ENCODE measurements around the gene PCLO. TPM values are rescaled to one million over a fixed set of nuclear protein-coding genes. Genes with fewer than 3 reads are reported as not detected.

PCLO gene
- total and polyA plus RNA-seq, 4 donors = 0.04 to 1.1 (median 0.48) TPM

DNA sequence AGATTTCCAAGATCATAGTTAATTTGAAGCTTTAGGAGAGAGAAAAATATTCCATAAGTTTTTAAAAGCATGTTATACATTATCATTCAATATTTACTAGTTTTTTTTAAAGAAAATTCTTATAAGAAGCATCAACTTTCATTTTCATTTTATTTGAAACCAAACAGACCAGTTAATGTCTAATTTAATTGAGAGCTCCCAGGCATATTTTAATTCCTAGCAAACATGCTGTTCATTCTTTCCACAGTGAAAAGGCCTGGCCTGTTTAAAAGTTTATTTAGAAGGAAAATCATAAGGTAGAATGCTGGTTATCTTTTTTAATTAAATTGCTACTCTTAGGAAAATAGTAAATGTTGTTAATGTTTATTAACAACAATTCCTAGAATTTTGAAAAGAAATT lies 324.4 kb downstream of the PCLO start:
- Histone ChIP-seq H3K27ac (ENCODE audit: low read depth in 1 of 2, low read length in 2 of 2) (no peak overlapping the region), H3K27me3 (ENCODE audit: control insufficient read depth in 4 of 4, insufficient read depth in 4 of 4, low read length in 3 of 4) (peaks cover 0 to 3% (median 0%) of the 10 kb centered on the region in 4 donors)

DNA sequence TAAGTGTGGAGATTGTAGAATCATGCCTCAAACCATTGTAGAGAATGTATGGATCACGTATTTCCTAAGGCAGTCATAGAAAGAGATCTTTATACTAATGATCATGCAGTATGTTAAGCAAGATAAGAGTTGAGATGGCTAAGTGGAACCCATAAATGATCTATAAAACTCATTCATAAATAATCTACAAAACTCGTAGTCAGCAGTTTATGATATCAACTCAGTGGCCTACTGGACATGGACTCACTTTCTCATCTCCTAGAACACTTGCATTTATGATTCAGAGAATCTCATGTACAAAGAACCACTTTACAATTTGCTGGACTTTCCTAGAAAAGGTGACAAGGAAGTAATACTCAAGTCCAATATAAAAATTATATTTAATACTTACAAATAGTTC lies 339.6 kb downstream of the PCLO start:
- TF ChIP-seq TAF1 (conservative IDR thresholded peaks at IDR 0.05) (no peak), RXRA (IDR thresholded peaks at IDR 0.05) (no peak), NR2F2 (IDR thresholded peaks at IDR 0.05) (no peak), EGR1 (IDR thresholded peaks at IDR 0.05; ENCODE audit: low read depth in 2 of 2) (no peak), RAD21 (IDR thresholded peaks at IDR 0.05) (no peak)
- TF ChIP-seq, protein P1, sequence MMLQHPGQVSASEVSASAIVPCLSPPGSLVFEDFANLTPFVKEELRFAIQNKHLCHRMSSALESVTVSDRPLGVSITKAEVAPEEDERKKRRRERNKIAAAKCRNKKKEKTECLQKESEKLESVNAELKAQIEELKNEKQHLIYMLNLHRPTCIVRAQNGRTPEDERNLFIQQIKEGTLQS (IDR thresholded peaks at IDR 0.05) = no peak
- TF ChIP-seq, protein P2, sequence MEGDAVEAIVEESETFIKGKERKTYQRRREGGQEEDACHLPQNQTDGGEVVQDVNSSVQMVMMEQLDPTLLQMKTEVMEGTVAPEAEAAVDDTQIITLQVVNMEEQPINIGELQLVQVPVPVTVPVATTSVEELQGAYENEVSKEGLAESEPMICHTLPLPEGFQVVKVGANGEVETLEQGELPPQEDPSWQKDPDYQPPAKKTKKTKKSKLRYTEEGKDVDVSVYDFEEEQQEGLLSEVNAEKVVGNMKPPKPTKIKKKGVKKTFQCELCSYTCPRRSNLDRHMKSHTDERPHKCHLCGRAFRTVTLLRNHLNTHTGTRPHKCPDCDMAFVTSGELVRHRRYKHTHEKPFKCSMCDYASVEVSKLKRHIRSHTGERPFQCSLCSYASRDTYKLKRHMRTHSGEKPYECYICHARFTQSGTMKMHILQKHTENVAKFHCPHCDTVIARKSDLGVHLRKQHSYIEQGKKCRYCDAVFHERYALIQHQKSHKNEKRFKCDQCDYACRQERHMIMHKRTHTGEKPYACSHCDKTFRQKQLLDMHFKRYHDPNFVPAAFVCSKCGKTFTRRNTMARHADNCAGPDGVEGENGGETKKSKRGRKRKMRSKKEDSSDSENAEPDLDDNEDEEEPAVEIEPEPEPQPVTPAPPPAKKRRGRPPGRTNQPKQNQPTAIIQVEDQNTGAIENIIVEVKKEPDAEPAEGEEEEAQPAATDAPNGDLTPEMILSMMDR (IDR thresholded peaks at IDR 0.05; ENCODE audit: low read depth, low read length, missing input control) = no peak
- TF ChIP-seq, protein P3, sequence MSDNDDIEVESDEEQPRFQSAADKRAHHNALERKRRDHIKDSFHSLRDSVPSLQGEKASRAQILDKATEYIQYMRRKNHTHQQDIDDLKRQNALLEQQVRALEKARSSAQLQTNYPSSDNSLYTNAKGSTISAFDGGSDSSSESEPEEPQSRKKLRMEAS (IDR thresholded peaks at IDR 0.05) = no peak
- TF ChIP-seq, protein P4, sequence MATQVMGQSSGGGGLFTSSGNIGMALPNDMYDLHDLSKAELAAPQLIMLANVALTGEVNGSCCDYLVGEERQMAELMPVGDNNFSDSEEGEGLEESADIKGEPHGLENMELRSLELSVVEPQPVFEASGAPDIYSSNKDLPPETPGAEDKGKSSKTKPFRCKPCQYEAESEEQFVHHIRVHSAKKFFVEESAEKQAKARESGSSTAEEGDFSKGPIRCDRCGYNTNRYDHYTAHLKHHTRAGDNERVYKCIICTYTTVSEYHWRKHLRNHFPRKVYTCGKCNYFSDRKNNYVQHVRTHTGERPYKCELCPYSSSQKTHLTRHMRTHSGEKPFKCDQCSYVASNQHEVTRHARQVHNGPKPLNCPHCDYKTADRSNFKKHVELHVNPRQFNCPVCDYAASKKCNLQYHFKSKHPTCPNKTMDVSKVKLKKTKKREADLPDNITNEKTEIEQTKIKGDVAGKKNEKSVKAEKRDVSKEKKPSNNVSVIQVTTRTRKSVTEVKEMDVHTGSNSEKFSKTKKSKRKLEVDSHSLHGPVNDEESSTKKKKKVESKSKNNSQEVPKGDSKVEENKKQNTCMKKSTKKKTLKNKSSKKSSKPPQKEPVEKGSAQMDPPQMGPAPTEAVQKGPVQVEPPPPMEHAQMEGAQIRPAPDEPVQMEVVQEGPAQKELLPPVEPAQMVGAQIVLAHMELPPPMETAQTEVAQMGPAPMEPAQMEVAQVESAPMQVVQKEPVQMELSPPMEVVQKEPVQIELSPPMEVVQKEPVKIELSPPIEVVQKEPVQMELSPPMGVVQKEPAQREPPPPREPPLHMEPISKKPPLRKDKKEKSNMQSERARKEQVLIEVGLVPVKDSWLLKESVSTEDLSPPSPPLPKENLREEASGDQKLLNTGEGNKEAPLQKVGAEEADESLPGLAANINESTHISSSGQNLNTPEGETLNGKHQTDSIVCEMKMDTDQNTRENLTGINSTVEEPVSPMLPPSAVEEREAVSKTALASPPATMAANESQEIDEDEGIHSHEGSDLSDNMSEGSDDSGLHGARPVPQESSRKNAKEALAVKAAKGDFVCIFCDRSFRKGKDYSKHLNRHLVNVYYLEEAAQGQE (IDR thresholded peaks at IDR 0.05) = no peak
- Histone ChIP-seq H3K4me1 (ENCODE audit: control insufficient read depth in 4 of 4, insufficient read depth in 4 of 4, low read length in 3 of 4) (no peaks in the 10 kb centered on the region), H3K36me3 (ENCODE audit: control insufficient read depth in 4 of 4, insufficient read depth in 3 of 4, low read depth in 1 of 4, low read length in 3 of 4) (no peaks in the 10 kb centered on the region), H3K27me3 (ENCODE audit: control insufficient read depth in 4 of 4, insufficient read depth in 4 of 4, low read length in 3 of 4) (no peaks in the 10 kb centered on the region), H3K9me3 (ENCODE audit: control insufficient read depth in 4 of 4, low read length in 3 of 4) (no peaks in the 10 kb centered on the region), H3K4me3 (ENCODE audit: low read depth in 1 of 3, low read length in 3 of 3) (no peak overlapping the region), H3K27ac (ENCODE audit: low read depth in 1 of 2, low read length in 2 of 2) (no peak overlapping the region), H3K9ac (ENCODE audit: low read depth in 1 of 2, low read length in 2 of 2) (no peak overlapping the region)
- 78% methylated on average over 2 of the region's 2 CpGs for WGBS
- DNase-seq (ENCODE audit: low spot score) = no peak

More for the DNA sequence above, 324.4 kb downstream of the PCLO start:
- DNase-seq (ENCODE audit: low spot score) = no peak
- no peaks in the 10 kb centered on the region for H3K4me1 ChIP-seq (ENCODE audit: control insufficient read depth in 4 of 4, insufficient read depth in 4 of 4, low read length in 3 of 4)
- H3K9me3 ChIP-seq (ENCODE audit: control insufficient read depth in 4 of 4, low read length in 3 of 4) = no peaks in the 10 kb centered on the region
- H3K36me3 ChIP-seq (ENCODE audit: control insufficient read depth in 4 of 4, insufficient read depth in 3 of 4, low read depth in 1 of 4, low read length in 3 of 4) = no peaks in the 10 kb centered on the region
- no peak overlapping the region for H3K9ac ChIP-seq (ENCODE audit: low read depth in 1 of 2, low read length in 2 of 2)
- TF ChIP-seq FOXA1 (IDR thresholded peaks at IDR 0.05) (no peak), SP1 (IDR thresholded peaks at IDR 0.05) (no peak), JUND (IDR thresholded peaks at IDR 0.05) (no peak), YY1 (IDR thresholded peaks at IDR 0.05) (no peak)
- TF ChIP-seq, protein P5, sequence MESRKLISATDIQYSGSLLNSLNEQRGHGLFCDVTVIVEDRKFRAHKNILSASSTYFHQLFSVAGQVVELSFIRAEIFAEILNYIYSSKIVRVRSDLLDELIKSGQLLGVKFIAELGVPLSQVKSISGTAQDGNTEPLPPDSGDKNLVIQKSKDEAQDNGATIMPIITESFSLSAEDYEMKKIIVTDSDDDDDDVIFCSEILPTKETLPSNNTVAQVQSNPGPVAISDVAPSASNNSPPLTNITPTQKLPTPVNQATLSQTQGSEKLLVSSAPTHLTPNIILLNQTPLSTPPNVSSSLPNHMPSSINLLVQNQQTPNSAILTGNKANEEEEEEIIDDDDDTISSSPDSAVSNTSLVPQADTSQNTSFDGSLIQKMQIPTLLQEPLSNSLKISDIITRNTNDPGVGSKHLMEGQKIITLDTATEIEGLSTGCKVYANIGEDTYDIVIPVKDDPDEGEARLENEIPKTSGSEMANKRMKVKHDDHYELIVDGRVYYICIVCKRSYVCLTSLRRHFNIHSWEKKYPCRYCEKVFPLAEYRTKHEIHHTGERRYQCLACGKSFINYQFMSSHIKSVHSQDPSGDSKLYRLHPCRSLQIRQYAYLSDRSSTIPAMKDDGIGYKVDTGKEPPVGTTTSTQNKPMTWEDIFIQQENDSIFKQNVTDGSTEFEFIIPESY (IDR thresholded peaks at IDR 0.05) = no peak
- TF ChIP-seq, protein P2 (IDR thresholded peaks at IDR 0.05; ENCODE audit: low read depth, low read length, missing input control) = no peak
- no peak overlapping the region for H3K4me3 ChIP-seq (ENCODE audit: low read depth in 1 of 3, low read length in 3 of 3)

Measured in liver (tissue), 9 donors.